Stimulated activated CD4-positive, alpha-beta T cell treated with anti-CD3 and anti-CD28 coated beads, TNF-alpha, amount 100 ng/mL, for 24 hours (primary cell): ENCODE data around the gene GLB1L.
A peak's percentile ranks its signal among the peaks of the same experiment; 100 is the strongest.

Source experiments
- DNase-seq, 3 experiments: peaks; one replicate each; pipeline ENCODE4 v3.0.0-alpha.2; 2020; ENCODE audit warnings: low read depth in 3 of 3

The GLB1L gene

GRCh38 chr2:219223831-219224610 is 21.2 kb downstream of the GLB1L start:
- no peak for DNase-seq

GRCh38 chr2:219221957-219222518 is 23.2 kb downstream of the GLB1L start:
- DNase-seq = no peak

- DNase-seq = no peak
Measured at GRCh38 chr2:219220652-219221402, 24.4 kb downstream of the GLB1L start.

- DNase-seq = no peak
Measured at GRCh38 chr2:219219784-219220532, 25.3 kb downstream of the GLB1L start.

GRCh38 chr2:219218732-219219701 is 26.2 kb downstream of the GLB1L start, which contains the start of gene ABCB6:
Gene ABCB6 (minus strand): TSS chr2:219218958. CDS start chr2:219218673, 285 bp downstream.
- peak; percentile 83 to 92 (median 84) for DNase-seq

- DNase-seq = no peak
Measured at GRCh38 chr2:219218217-219218731, 27.0 kb downstream of the GLB1L start.

GRCh38 chr2:219216535-219216915 is 28.7 kb downstream of the GLB1L start:
- DNase-seq = no peak

- DNase-seq = no peak
Measured at GRCh38 chr2:219215871-219216534, 29.2 kb downstream of the GLB1L start.

- DNase-seq = no peak
Measured at GRCh38 chr2:219214786-219215185, 30.5 kb downstream of the GLB1L start.

GRCh38 chr2:219214141-219214540 is 31.1 kb downstream of the GLB1L start:
- no peak for DNase-seq

GRCh38 chr2:219213486-219214071 is 31.7 kb downstream of the GLB1L start:
- DNase-seq = no peak

- no peak for DNase-seq
Measured at GRCh38 chr2:219213026-219213415, 32.2 kb downstream of the GLB1L start.

GRCh38 chr2:219210886-219211362 is 34.3 kb downstream of the GLB1L start:
- no peak for DNase-seq

- DNase-seq = no peak
Measured at GRCh38 chr2:219210196-219210885, 34.9 kb downstream of the GLB1L start.

GRCh38 chr2:219209236-219210195 is 35.7 kb downstream of the GLB1L start:
- no peak for DNase-seq

GRCh38 chr2:219207884-219208740 is 37.1 kb downstream of the GLB1L start:
- DNase-seq = no peak
